HG03060 (cell line): ENCODE data around the gene PID1.

ENCODE experiments used
- ATAC-seq: cut with Tn5 transposase; IDR thresholded peaks from one replicate; pipeline ENCODE4 v1.9.1; 2021; ENCODE audit warnings: low read depth, moderate number of reproducible peaks; ENCODE audit not compliant: unreplicated experiment

The PID1 gene

GRCh38 chr2:229270551-229271410 is at the start of gene PID1:
PID1 (minus strand) TSS chr2:229271287; CDS start chr2:229271043, 244 bp downstream.
- no peak for ATAC-seq

GRCh38 chr2:229319558-229319957 is 48.5 kb upstream of the PID1 start:
- ATAC-seq: no peak

GRCh38 chr2:229314117-229314516 is 43.0 kb upstream of the PID1 start:
- no peak for ATAC-seq

- no peak for ATAC-seq
Measured at GRCh38 chr2:229313591-229313990, 42.5 kb upstream of the PID1 start.

- ATAC-seq: no peak
Measured at GRCh38 chr2:229301237-229301636, 30.1 kb upstream of the PID1 start.

- ATAC-seq: no peak
Measured at GRCh38 chr2:229300790-229301189, 29.7 kb upstream of the PID1 start.

- ATAC-seq: no peak
Measured at GRCh38 chr2:229300371-229300770, 29.3 kb upstream of the PID1 start.

GRCh38 chr2:229297247-229297646 is 26.2 kb upstream of the PID1 start:
- ATAC-seq: no peak

- no peak for ATAC-seq
Measured at GRCh38 chr2:229296536-229296935, 25.4 kb upstream of the PID1 start.

- no peak for ATAC-seq
Measured at GRCh38 chr2:229296016-229296415, 24.9 kb upstream of the PID1 start.

- ATAC-seq: no peak
Measured at GRCh38 chr2:229287823-229288222, 16.7 kb upstream of the PID1 start.

- no peak for ATAC-seq
Measured at GRCh38 chr2:229282758-229283546, 11.9 kb upstream of the PID1 start.

GRCh38 chr2:229279516-229279915 is 8.4 kb upstream of the PID1 start:
- ATAC-seq: no peak

- ATAC-seq: no peak
Measured at GRCh38 chr2:229275506-229275905, 4.4 kb upstream of the PID1 start.

- ATAC-seq: peak; percentile 51
Measured at GRCh38 chr2:229273723-229274338, 2.7 kb upstream of the PID1 start.

- no peak for ATAC-seq
Measured at GRCh38 chr2:229273006-229273722, 2.1 kb upstream of the PID1 start.

GRCh38 chr2:229269941-229270340 is 1.1 kb downstream of the PID1 start:
- ATAC-seq: no peak

- ATAC-seq: no peak
Measured at GRCh38 chr2:229269146-229269545, 1.9 kb downstream of the PID1 start.

GRCh38 chr2:229268626-229269025 is 2.5 kb downstream of the PID1 start:
- ATAC-seq: no peak

- ATAC-seq: no peak
Measured at GRCh38 chr2:229267080-229267479, 4.0 kb downstream of the PID1 start.

GRCh38 chr2:229265727-229266126 is 5.4 kb downstream of the PID1 start:
- ATAC-seq: no peak
